OCI-LY1 (cell line): ENCODE data around the gene LDLRAD3.

Source experiments
- CTCF ChIP-seq: fragments of 200-600 bp; sonication (generic), shearing (Covaris generic); IDR thresholded peaks from 2 replicates; pipeline ENCODE4 v1.5.1; 2017; ENCODE audit warnings: mild to moderate bottlenecking, antibody characterized with exemption, low read length, moderate library complexity, mixed read lengths
- EZH2 ChIP-seq: fragments of 200-600 bp; sonication (generic), shearing (Covaris generic); IDR thresholded peaks from 2 replicates; pipeline ENCODE4 v1.8.0; 2017; ENCODE audit warnings: borderline replicate concordance, mixed run types, mild to moderate bottlenecking, antibody characterized with exemption, low read length, moderate library complexity, mixed read lengths

- no peak for TF ChIP-seq EZH2
- no peak for TF ChIP-seq CTCF
Observed at GRCh38 chr11:36092314-36093030, 148.6 kb downstream of the LDLRAD3 start.
